Activated CD8-positive, alpha-beta memory T cell treated with anti-CD3 and anti-CD28 coated beads, Interleukin-2, amount 50 U/mL, for 1 hour (primary cell): ENCODE results near the gene JAG2.

Source experiments
- DNase-seq: peaks from one replicate; pipeline ENCODE4 v3.0.0-alpha.2; 2020; ENCODE audit errors: extremely low read depth

Gene JAG2

GRCh38 chr14:105203701-105204100, 35.1 kb upstream of the JAG2 start:
- no peak for DNase-seq

GRCh38 chr14:105203057-105203531, 34.5 kb upstream of the JAG2 start:
- DNase-seq, result no peak

DNA sequence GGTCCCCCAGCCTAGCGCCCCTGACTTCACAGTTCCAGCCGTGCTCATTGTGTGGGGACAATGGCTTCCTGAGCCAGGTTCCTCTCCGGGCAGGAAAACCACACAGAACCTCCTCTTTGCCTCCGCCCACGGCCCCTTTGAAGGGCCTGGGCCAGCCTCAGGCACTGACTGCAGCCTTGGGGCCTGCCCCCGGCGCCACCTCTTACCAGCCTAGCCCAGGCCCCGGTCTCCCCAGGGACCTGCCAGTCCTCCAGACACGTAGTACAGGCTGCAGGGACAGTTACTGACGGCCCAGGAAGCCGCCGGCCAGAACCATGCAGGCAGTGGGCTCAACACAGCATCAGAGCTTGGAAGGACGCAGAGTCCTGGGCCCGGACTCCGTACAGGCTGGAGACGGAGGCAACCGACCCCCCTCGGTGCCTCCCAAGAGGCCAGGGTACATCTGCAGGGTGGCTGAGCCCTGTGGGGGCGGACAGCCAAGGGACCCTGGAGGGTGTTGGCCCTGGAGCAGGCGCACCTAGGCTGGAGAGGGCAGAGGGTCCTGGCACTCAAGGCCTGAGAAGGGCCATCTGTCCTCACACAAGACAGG, 33.4 kb upstream of the JAG2 start:
- DNase-seq, result no peak

GRCh38 chr14:105201156-105201924, 32.8 kb upstream of the JAG2 start:
- no peak for DNase-seq

- no peak for DNase-seq
Observed at GRCh38 chr14:105200641-105201040, 32.1 kb upstream of the JAG2 start.

DNA sequence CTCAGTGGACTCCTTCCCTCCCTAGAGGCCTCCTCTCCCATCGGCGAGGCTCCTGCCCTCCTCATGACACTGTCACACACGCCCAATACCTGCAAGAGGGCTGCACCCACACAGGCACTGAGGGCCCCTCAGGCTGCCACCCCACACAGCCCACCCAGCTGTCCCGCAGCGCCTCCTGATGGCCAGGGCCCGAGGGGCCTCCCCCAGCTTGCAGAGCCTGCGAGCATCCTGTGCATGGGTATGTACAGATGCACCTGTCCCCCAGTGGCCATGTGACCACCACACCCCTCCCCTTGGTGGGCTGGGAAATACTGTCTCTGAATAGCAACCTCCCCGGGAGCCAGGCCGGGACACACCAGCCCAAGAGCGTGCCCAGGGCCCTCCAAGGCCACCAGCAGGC, 31.5 kb upstream of the JAG2 start:
- DNase-seq, result no peak

- DNase-seq, result no peak
Observed at GRCh38 chr14:105199093-105199492, 30.5 kb upstream of the JAG2 start.

- no peak for DNase-seq
Observed at GRCh38 chr14:105198588-105198987, 30.0 kb upstream of the JAG2 start.

DNA sequence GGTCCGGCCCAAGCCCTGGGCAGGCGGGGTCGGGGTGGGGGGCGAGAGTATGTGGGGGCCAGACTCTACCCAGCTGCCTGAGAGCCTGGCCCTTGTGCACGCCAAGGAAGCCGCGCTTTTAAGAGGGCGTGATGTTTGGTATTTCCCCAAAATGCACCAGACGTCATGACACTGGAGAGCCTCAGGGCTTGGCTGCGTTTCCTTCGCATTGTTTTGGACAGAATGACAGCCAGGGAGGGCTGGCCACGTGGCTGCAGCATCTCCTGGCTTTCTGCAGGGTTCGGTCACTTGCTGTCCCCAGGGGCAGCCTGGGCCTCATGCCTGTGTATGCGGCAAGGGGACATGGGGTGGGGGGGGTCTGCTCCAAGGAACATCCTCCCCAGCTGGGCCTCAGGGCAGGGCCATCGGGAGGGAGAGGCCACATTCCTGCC, 28.6 kb upstream of the JAG2 start:
- DNase-seq, result no peak

GRCh38 chr14:105196265-105196960, 27.8 kb upstream of the JAG2 start:
- no peak for DNase-seq

DNA sequence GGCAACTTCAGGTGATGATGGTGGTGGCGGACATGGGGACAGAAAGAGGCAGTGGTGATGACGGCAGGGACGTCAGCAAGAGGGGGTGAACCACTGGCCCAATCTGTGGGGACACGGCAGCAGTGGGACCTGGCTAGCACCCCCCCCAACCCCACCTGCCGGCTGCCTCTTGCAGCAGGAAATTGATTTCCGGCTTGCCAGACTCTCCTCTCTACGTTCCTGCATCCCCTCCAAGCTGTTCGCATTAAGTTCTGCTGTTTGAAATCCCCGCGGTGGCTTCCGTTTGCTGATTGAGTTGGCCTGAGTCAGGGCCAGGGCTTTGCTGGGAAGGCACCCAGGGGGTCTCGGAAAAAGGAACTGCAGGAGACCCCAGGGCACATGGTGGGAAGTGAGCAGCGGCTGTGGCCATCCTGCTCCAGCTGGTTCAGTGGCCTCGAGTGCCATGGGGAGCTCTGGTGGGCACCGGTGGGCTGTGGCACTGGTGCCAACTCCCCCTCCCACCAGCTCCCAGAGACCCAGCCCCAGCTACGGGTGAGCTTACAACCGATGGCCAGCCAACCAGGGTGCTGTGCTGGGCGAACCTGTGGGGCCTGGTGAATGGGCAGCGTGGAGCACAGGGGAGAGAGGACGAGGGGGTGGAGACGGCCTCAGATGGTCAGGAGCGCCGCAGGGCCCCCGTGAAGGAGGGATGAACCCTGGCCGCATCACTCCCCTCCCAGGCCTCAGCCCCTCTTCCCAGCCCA, 27.1 kb upstream of the JAG2 start:
- no peak for DNase-seq

DNA sequence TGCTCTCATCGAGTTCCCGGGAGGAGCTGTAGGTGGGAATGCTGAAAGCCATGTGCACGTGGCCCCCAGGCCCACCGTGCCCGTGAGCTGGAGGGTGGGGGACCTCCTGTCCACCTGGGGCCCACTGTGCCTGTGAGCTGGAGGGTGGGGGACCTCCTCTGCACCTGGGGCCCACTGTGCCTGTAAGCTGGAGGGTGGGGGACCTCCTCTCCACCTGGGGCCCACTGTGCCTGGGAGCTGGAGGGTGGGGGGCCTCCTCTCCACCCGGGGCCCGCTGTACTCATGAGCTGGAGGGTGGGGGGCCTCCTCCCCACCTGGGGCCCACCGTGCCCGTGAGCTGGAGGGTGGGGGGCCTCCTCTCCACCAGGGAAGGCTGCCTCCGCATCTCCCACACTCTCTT, 26.5 kb upstream of the JAG2 start:
- no peak for DNase-seq

- no peak for DNase-seq
Observed at GRCh38 chr14:105193916-105194782, 25.6 kb upstream of the JAG2 start.

DNA sequence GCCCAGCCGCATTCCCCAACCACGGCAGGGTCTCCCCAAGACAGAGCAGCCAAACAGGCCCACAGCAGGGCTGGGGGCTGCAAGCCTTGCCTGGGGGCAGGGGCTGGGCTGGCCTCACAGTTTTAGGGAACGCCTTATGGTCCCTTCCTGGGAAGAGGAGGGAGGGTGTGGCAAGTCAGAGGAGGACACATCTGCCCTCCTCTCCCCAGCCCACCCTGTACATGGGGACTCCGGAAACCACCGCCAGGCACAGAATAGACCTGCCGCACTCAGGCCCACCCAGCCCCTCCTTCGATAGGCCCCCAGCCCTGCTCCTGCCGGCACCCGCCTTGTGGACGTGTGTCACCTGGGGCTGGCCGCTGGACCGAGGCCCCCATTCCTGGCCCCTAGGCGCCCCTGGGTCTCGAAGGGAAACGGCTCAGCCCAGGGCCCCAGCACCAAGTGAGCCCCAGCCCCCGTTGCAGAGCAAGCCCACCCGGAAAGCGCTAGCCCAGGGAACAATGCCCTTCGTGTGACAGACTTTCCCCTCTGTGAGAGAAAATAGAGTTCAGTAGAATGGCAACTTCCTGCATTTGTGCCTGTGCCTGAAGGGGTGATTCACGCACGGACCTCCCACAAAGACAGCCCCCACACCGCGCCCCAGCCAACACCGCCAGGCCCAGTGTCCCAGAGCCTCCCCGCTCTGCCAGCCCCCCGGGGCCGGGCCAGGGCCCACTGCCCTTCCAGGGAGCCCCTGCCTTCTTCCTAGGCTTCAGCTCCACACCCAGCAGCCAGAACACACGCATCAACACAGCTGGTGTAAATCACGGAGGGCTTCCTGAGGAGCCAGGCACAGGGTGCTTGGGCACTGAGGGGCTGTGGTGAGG, 24.5 kb upstream of the JAG2 start:
- DNase-seq, result no peak

DNA sequence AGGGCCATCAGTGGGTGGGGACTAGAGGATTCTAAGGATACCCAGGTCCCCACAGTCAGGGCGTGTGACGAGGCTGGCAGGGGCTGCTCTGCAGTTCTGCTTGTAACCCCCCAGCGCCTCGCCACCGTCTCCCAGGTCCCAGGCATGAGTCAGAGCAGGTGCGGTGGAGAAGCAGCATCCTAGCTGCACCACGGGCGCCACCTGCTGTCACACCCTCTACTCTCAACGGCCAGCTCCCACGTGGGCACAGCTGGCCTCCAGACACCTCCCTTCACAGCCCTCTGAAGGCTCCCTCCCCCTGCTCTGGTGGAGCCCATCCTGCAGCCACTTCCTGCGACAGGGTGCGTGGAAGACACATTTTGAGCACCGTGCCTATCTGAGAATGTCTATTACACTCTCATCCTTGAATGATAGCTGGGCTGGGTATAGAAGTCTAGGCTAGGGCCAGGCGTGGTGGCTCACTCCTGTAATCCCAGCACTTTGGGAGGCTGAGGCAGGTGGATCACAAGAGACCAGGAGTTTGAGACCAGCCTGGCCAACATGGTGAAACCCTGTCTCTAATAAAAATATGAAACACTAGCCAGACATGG, 19.5 kb upstream of the JAG2 start:
- no peak for DNase-seq

- DNase-seq, result no peak
Observed at GRCh38 chr14:105187116-105187515, 18.5 kb upstream of the JAG2 start.

- no peak for DNase-seq
Observed at GRCh38 chr14:105185973-105186372, 17.4 kb upstream of the JAG2 start.

DNA sequence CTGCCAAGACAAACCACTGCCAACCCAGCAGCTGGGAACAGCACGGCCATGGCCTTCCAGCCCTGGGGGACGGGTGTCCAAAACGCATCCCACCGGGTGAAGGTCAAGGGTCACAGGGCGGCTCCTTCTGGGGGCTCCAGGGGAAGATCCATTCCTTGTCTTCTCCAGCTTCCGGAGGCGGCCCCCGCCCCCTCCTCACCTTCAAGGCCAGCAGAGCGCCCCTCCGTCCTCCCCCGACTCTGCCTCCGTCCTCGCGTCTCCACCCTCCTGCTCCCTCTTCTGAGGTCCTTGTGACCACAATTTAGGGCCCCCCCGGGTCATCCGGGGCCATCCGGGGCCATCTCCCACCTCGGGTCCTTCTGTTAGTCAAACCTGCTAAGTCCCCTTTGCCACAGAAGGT, 16.4 kb upstream of the JAG2 start:
- DNase-seq, result no peak

- no peak for DNase-seq
Observed at GRCh38 chr14:105184461-105184860, 15.9 kb upstream of the JAG2 start.
